22Rv1 (cell line): ENCODE data around the gene LRRC45.

Source experiments
- H3K27ac ChIP-seq: fragments of 450-650 bp; 2 replicates; pipeline ENCODE4 v1.5.1; 2017
- CTCF ChIP-seq: fragments of 450-650 bp; IDR thresholded peaks from 2 replicates; pipeline ENCODE4 v1.5.1; 2017; ENCODE audit warnings: mild to moderate bottlenecking
- ZFX ChIP-seq: fragments of 450-650 bp; IDR thresholded peaks from 2 replicates; pipeline ENCODE4 v1.6.1; 2017; ENCODE audit warnings: antibody characterized with exemption, borderline replicate concordance

LRRC45 gene

GRCh38 chr17:82025401-82026107, 2.4 kb downstream of the LRRC45 start:
- H3K27ac ChIP-seq, result peak overlapping the region; percentile 93; the same call in 1 of the 2 replicates
- TF ChIP-seq ZFX (no peak), CTCF (no peak)

- H3K27ac ChIP-seq, result no peak overlapping the region; the same call in 1 of the 2 replicates
- no peak for TF ChIP-seq ZFX
- TF ChIP-seq CTCF, result no peak
Observed at GRCh38 chr17:82028246-82028645, 5.1 kb downstream of the LRRC45 start.

GRCh38 chr17:82028966-82029365, 5.9 kb downstream of the LRRC45 start:
- H3K27ac ChIP-seq, result peak overlapping the region; percentile 97
- TF ChIP-seq ZFX (no peak), CTCF (no peak)

- H3K27ac ChIP-seq, result peak overlapping the region; percentile 97
- TF ChIP-seq ZFX (no peak), CTCF (no peak)
Observed at GRCh38 chr17:82029391-82029790, 6.3 kb downstream of the LRRC45 start.

- TF ChIP-seq CTCF (no peak), ZFX (no peak)
- H3K27ac ChIP-seq, result peak overlapping the region; percentile 97
Observed at GRCh38 chr17:82029990-82030469, 6.9 kb downstream of the LRRC45 start.

- peak overlapping the region; percentile 97 for H3K27ac ChIP-seq
- TF ChIP-seq CTCF (peak; percentile 88), ZFX (no peak)
Observed at GRCh38 chr17:82030470-82031302, 7.6 kb downstream of the LRRC45 start.
